ENCODE results near the gene CCDC187.

CCDC187 gene

GRCh38 chr9:136245219-136246150, 58.4 kb downstream of the CCDC187 start, which contains the start of gene QSOX2:
TSS of gene QSOX2 (minus strand) at chr9:136245812. CDS start at chr9:136245803, 9 bp downstream.
- H3K27ac ChIP-seq (ENCODE audit: low read length) = peak within 1 kb of the TSS; percentile 36
- peaks cover 28% of the 10 kb centered on the region for H3K4me1 ChIP-seq (ENCODE audit: insufficient read depth, low read length)
- no peaks in the 10 kb centered on the region for H3K27me3 ChIP-seq (ENCODE audit: insufficient read depth, low read length, poor library complexity)
- H3K79me2 ChIP-seq (ENCODE audit: insufficient read depth, low read length) = peaks cover 48% of the 10 kb centered on the region
- no peaks in the 10 kb centered on the region for H3K9me3 ChIP-seq (ENCODE audit: insufficient read depth, low read length, severe bottlenecking)
- ATAC-seq (ENCODE audit: insufficient read depth, low read depth) (peak; percentile 73), DNase-seq (peak; percentile 79)
- peak within 1 kb of the TSS; percentile 60 for H3K9ac ChIP-seq (ENCODE audit: low read depth, low read length)
- TF ChIP-seq EZH2 (IDR thresholded peaks at IDR 0.05; ENCODE audit: borderline replicate concordance, low read depth, low read length, severe bottlenecking) = no peak
- no peak for TF ChIP-seq CTCF (IDR thresholded peaks at IDR 0.05; ENCODE audit: borderline replicate concordance, extremely low read depth, low read length, poor library complexity, severe bottlenecking)
- H3K4me2 ChIP-seq (ENCODE audit: insufficient read depth, low read length) = peak within 1 kb of the TSS; percentile 98
- H4K20me1 ChIP-seq (ENCODE audit: insufficient read depth, low read length) = peaks cover 42% of the 10 kb centered on the region
- peaks cover 16% of the 10 kb centered on the region for H3K36me3 ChIP-seq (ENCODE audit: insufficient read depth, low read length)
- peak within 1 kb of the TSS; percentile 71 to 78 for H3K4me3 ChIP-seq (ENCODE audit: low read depth in 1 of 2, low read length in 2 of 2)
- peak within 1 kb of the TSS; percentile 67 for H2AFZ ChIP-seq (ENCODE audit: low read depth, low read length)

- peak overlapping the region; percentile 36 for H3K27ac ChIP-seq (ENCODE audit: low read length)
- H3K36me3 ChIP-seq (ENCODE audit: insufficient read depth, low read length) = peaks cover 16% of the 10 kb centered on the region
- ATAC-seq (ENCODE audit: insufficient read depth, low read depth) (no peak), DNase-seq (no peak)
- no peaks in the 10 kb centered on the region for H3K9me3 ChIP-seq (ENCODE audit: insufficient read depth, low read length, severe bottlenecking)
- TF ChIP-seq CTCF (IDR thresholded peaks at IDR 0.05; ENCODE audit: borderline replicate concordance, extremely low read depth, low read length, poor library complexity, severe bottlenecking) = no peak
- no peak for TF ChIP-seq EZH2 (IDR thresholded peaks at IDR 0.05; ENCODE audit: borderline replicate concordance, low read depth, low read length, severe bottlenecking)
- H3K4me3 ChIP-seq (ENCODE audit: low read depth in 1 of 2, low read length in 2 of 2) = peak overlapping the region; percentile 71 to 78
- peaks cover 28% of the 10 kb centered on the region for H3K4me1 ChIP-seq (ENCODE audit: insufficient read depth, low read length)
- H3K4me2 ChIP-seq (ENCODE audit: insufficient read depth, low read length) = peak overlapping the region; percentile 98
- peaks cover 47% of the 10 kb centered on the region for H4K20me1 ChIP-seq (ENCODE audit: insufficient read depth, low read length)
- no peaks in the 10 kb centered on the region for H3K27me3 ChIP-seq (ENCODE audit: insufficient read depth, low read length, poor library complexity)
- H3K79me2 ChIP-seq (ENCODE audit: insufficient read depth, low read length) = peaks cover 54% of the 10 kb centered on the region
- H2AFZ ChIP-seq (ENCODE audit: low read depth, low read length) = no peak overlapping the region
- peak overlapping the region; percentile 60 for H3K9ac ChIP-seq (ENCODE audit: low read depth, low read length)
Observed at GRCh38 chr9:136244969-136245218, 59.0 kb downstream of the CCDC187 start.

GRCh38 chr9:136244122-136244968, 59.5 kb downstream of the CCDC187 start:
- ATAC-seq (ENCODE audit: insufficient read depth, low read depth) (peak; percentile 42; the same call in 1 of the 3 replicates), DNase-seq (peak; percentile 28)
- Histone ChIP-seq H3K36me3 (ENCODE audit: insufficient read depth, low read length) (peaks cover 16% of the 10 kb centered on the region), H2AFZ (ENCODE audit: low read depth, low read length) (no peak overlapping the region), H3K79me2 (ENCODE audit: insufficient read depth, low read length) (peaks cover 60% of the 10 kb centered on the region), H3K27ac (ENCODE audit: low read length) (peak overlapping the region; percentile 36), H3K4me1 (ENCODE audit: insufficient read depth, low read length) (peaks cover 28% of the 10 kb centered on the region), H3K9me3 (ENCODE audit: insufficient read depth, low read length, severe bottlenecking) (no peaks in the 10 kb centered on the region), H3K4me3 (ENCODE audit: low read depth in 1 of 2, low read length in 2 of 2) (peak overlapping the region; percentile 71 to 78), H3K9ac (ENCODE audit: low read depth, low read length) (peak overlapping the region; percentile 60), H4K20me1 (ENCODE audit: insufficient read depth, low read length) (peaks cover 53% of the 10 kb centered on the region), H3K27me3 (ENCODE audit: insufficient read depth, low read length, poor library complexity) (no peaks in the 10 kb centered on the region), H3K4me2 (ENCODE audit: insufficient read depth, low read length) (peak overlapping the region; percentile 98)
- TF ChIP-seq EZH2 (IDR thresholded peaks at IDR 0.05; ENCODE audit: borderline replicate concordance, low read depth, low read length, severe bottlenecking) = no peak
- no peak for TF ChIP-seq CTCF (IDR thresholded peaks at IDR 0.05; ENCODE audit: borderline replicate concordance, extremely low read depth, low read length, poor library complexity, severe bottlenecking)
